GM19193 (cell line): ENCODE data around the gene SLC27A3.

Source experiments
- POLR2A ChIP-seq: IDR thresholded peaks from 4 replicates; pipeline ENCODE4 v1.6.1; 2011; ENCODE audit not compliant: insufficient read depth, insufficient read length; ENCODE audit errors: extremely low read depth

The SLC27A3 gene

GRCh38 chr1:153818876-153819275, 43.7 kb downstream of the SLC27A3 start:
- TF ChIP-seq POLR2A: no peak

DNA sequence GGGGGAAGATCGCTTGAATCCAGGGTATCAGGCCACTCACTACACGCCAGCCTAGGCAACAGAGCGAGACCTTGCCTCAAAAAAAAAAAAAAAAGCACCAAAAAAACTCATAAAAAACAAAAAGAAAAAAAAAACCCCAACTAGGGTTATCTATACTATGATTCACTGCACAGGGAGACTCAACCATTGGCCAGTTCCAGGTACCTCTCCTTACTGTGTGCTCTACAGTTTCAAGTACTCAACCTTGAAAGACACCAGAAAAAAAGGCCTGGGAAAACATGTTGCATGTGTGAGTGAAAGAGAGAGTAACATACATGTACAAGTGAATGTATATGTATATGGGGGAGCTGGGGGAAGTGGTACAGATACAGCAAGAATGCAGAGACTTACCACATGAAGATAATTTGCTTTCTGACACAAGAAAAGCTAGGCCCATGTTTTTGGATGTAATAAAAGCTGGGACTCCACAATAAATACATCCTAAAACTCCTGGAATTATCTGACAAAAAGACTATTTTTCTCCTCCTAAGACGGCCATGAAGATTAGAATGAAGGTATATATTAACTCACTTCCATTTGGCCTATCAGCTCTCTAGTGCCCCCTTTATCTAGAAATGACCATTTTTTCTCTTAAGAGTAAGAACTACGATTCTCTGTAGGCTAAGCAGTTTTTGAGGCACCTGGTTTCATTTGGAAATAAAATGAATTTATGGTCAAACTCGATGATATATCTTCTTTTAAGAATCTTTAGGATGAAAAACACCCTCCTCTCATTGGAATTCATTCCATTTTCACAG, 52.2 kb downstream of the SLC27A3 start:
- TF ChIP-seq POLR2A: no peak
